K562 (cell line): ENCODE results near the gene ZNF609. TPM values are rescaled to one million over a fixed set of nuclear protein-coding genes. Genes with fewer than 3 reads are reported as not detected.

Experiments used
- ATAC-seq: fragments of 200-7000 bp; cut with Tn5 transposase; 3 replicates; pipeline ENCODE4 v1.9.1; 2020; ENCODE audit warnings: moderate library complexity
- BruUV-seq: library from RNA; stranded (reverse); fragments of 400-500 nt; replicated peaks from 2 replicates; lab custom pipeline; 2021; lab: Mats Ljungman, UMichigan
- CTCF ChIA-PET: fragments of 300-600 bp; formaldehyde crosslinking; extraction: SDS; loops from one replicate; lab custom pipeline; 2021; ENCODE audit warnings: low intra/inter-chr PET ratio; lab: Yijun Ruan, JAX
- POLR2A ChIA-PET: fragments of 300-600, 350-650 bp; sonication (Branson Sonifier 250); formaldehyde crosslinking; extraction: SDS; loops from one replicate; lab custom pipeline; 2021; ENCODE audit warnings: antibody characterized with exemption, inconsistent platforms; lab: Yijun Ruan, JAX
- DNase-seq, 4 experiments: peaks; one replicate each; pipeline versions ENCODE4 v3.0.0 to v3.0.0-alpha.2; 2011 to 2018; ENCODE audit warnings: low spot score in 3 of 4, mixed read lengths in 3 of 4; ENCODE audit errors: extremely low read depth in 1 of 4
- FAIRE-seq: peaks from 2 replicates; lab custom pipeline; 2011; peaks lifted over from hg19 to GRCh38; lab: Jason Lieb, UNC
- H2AFZ ChIP-seq: 2 replicates; pipeline ENCODE4 v1.6.0; 2011; ENCODE audit warnings: low read depth, low read length, control low read depth, inconsistent platforms
- H3K27ac ChIP-seq: fragments of 200-600 bp; 3 replicates; pipeline ENCODE4 v1.8.0; 2011; ENCODE audit warnings: low read depth, mild to moderate bottlenecking, control low read depth, inconsistent platforms, low read length, moderate library complexity, mixed read lengths; ENCODE audit errors: extremely low read depth
- H3K27me3 ChIP-seq, 2 experiments: fragments of 300-600 bp in 1 of 2; 2 replicates in 1 of 2; 3 replicates in 1 of 2; pipeline versions ENCODE4 v1.6.0 to v1.8.0; 2011; ENCODE audit warnings: inconsistent platforms in 2 of 2, low read length in 2 of 2, mild to moderate bottlenecking in 1 of 2, mixed read lengths in 1 of 2, moderate library complexity in 1 of 2; ENCODE audit not compliant: control insufficient read depth in 2 of 2, insufficient read depth in 2 of 2
- H3K36me3 ChIP-seq: fragments of 300-600 bp; 3 replicates; pipeline ENCODE4 v1.8.0; 2011; ENCODE audit warnings: mild to moderate bottlenecking, low read length, inconsistent platforms; ENCODE audit not compliant: control insufficient read depth, insufficient read depth
- H3K4me1 ChIP-seq, 2 experiments: fragments of 200-600 bp in 1 of 2; replicated peaks in 1 of 2; 2 replicates in 1 of 2; 3 replicates in 1 of 2; pipeline versions ENCODE4 v1.5.1 to v1.8.0; 2011; ENCODE audit warnings: inconsistent platforms in 2 of 2, low read length in 2 of 2, mild to moderate bottlenecking in 1 of 2, mixed read lengths in 1 of 2, moderate library complexity in 1 of 2; ENCODE audit not compliant: control insufficient read depth in 2 of 2, insufficient read depth in 2 of 2
- H3K4me2 ChIP-seq: 2 replicates; pipeline ENCODE4 v1.6.1; 2011; ENCODE audit warnings: low read length, control low read depth, inconsistent platforms, mixed read lengths; ENCODE audit not compliant: insufficient read depth
- H3K4me3 ChIP-seq: fragments of 200-600 bp; sonication (generic), shearing (Covaris generic); 2 replicates; pipeline ENCODE4 v1.5.1; 2016; ENCODE audit warnings: control low read depth, inconsistent platforms
- H3K79me2 ChIP-seq: fragments of 200-600 bp; 3 replicates; pipeline ENCODE4 v1.8.0; 2011; ENCODE audit warnings: low read length, inconsistent platforms; ENCODE audit not compliant: control insufficient read depth, insufficient read depth
- H3K9ac ChIP-seq, 2 experiments: 2 replicates each; pipeline versions ENCODE4 v1.6.0 to v1.6.1; 2011; ENCODE audit warnings: low read depth in 2 of 2, low read length in 2 of 2, control low read depth in 1 of 2, inconsistent platforms in 1 of 2, mild to moderate bottlenecking in 1 of 2, mixed read lengths in 1 of 2; ENCODE audit not compliant: insufficient read depth in 1 of 2
- H3K9me1 ChIP-seq: one replicate; pipeline ENCODE4 v1.6.0; 2011; ENCODE audit warnings: inconsistent platforms, mild to moderate bottlenecking, low read length, moderate library complexity; ENCODE audit not compliant: control insufficient read depth, insufficient read depth
- H3K9me3 ChIP-seq: replicated peaks from 2 replicates; pipeline ENCODE4 v1.5.1; 2011; ENCODE audit warnings: low read depth, low read length, inconsistent platforms; ENCODE audit not compliant: control insufficient read depth, insufficient read depth
- H4K20me1 ChIP-seq: replicated peaks from 2 replicates; pipeline ENCODE4 v1.6.1; 2011; ENCODE audit warnings: low read length, inconsistent platforms, mixed read lengths; ENCODE audit not compliant: control insufficient read depth, insufficient read depth
- CHD2 ChIP-seq: IDR thresholded peaks from 2 replicates; pipeline ENCODE4 v1.6.1; 2011; ENCODE audit warnings: low read depth, low read length
- HMBOX1 ChIP-seq: sonication (generic); IDR thresholded peaks from 2 replicates; pipeline ENCODE4 v1.6.1; 2016
- KDM1A ChIP-seq, 2 experiments: fragments of 450-650 bp; IDR thresholded peaks; 2 replicates each; pipeline ENCODE4 v1.6.1; 2016; ENCODE audit warnings: mild to moderate bottlenecking in 2 of 2
- MBD1 ChIP-seq: fragments of 250-450 bp; sonication (Bioruptor Pico); IDR thresholded peaks from 2 replicates; pipeline ENCODE4 v1.8.0; 2022; ENCODE audit warnings: inconsistent platforms
- MBD2 ChIP-seq: sonication (generic); IDR thresholded peaks from 2 replicates; pipeline ENCODE4 v1.6.1; 2016; ENCODE audit warnings: low read depth, borderline replicate concordance
- PPARD ChIP-seq: fragments of 250-450 bp; sonication (Bioruptor Pico); IDR thresholded peaks from 2 replicates; pipeline ENCODE4 v1.8.0; 2022; ENCODE audit warnings: inconsistent platforms, mild to moderate bottlenecking, moderate library complexity
- PTRF ChIP-seq: fragments of 450-650 bp; IDR thresholded peaks from 2 replicates; pipeline ENCODE4 v1.6.1; 2016; ENCODE audit warnings: mild to moderate bottlenecking, missing genetic modification characterization, missing compliant biosample characterization
- SMC3 ChIP-seq: conservative IDR thresholded peaks from 2 replicates; pipeline ENCODE4 v1.6.1; 2011; ENCODE audit warnings: low read depth, low read length, improper control_type of control experiment; ENCODE audit not compliant: insufficient read depth
- TAF7 ChIP-seq: fragments of 450-650 bp; IDR thresholded peaks from 2 replicates; pipeline ENCODE4 v1.6.1; 2016; ENCODE audit warnings: missing genetic modification characterization, missing compliant biosample characterization
- USF1 ChIP-seq: sonication (generic); formaldehyde crosslinking; IDR thresholded peaks from 2 replicates; pipeline ENCODE4 v1.9.0; 2022; ENCODE audit warnings: mild to moderate bottlenecking, missing genetic modification reagents
- ZBTB9 ChIP-seq: fragments of 450-650 bp; formaldehyde crosslinking; IDR thresholded peaks from 2 replicates; pipeline ENCODE4 v1.4.0; 2020; ENCODE audit warnings: mild to moderate bottlenecking, moderate library complexity
- ZFP1 ChIP-seq: fragments of 450-650 bp; formaldehyde crosslinking; IDR thresholded peaks from 2 replicates; pipeline ENCODE4 v1.4.0; 2020; ENCODE audit warnings: mild to moderate bottlenecking, mixed read lengths
- ZNF431 ChIP-seq: sonication (generic); formaldehyde crosslinking; IDR thresholded peaks from 2 replicates; pipeline ENCODE4 v1.8.0; 2022; ENCODE audit warnings: mild to moderate bottlenecking, missing genetic modification reagents
- WGBS: fragments of 100-300 bp; shearing (Covaris generic); methylation state at CpG from one replicate; pipeline ENCODE4 v1.1.6; 2016; ENCODE audit warnings: low coverage, mixed read lengths; ENCODE audit not compliant: insufficient coverage; ENCODE audit errors: missing lambda C conversion rate; 5-methylcytosine and 5-hydroxymethylcytosine counted together
- in situ Hi-C: fragments of 300-500 bp; cut with MboI; formaldehyde crosslinking; loops from 4 replicates; pipeline ENCODE4 v1.15.0; 2018; ENCODE audit warnings: inconsistent platforms, mixed read lengths
- intact Hi-C: fragments of 100-400 bp; cut with micrococcal nuclease; formaldehyde crosslinking; loops from 2 replicates; pipeline ENCODE4 v1.14.2; 2022
- polyA plus RNA-seq, 8 experiments: library from polyadenylated mRNA; depleted of rRNA in 4 of 8; stranded (reverse) in 5 of 8; unstranded in 3 of 8; fragments of >200 nt; fragmentation: Nextera tagmentation in 2 of 8; fragmentation: Illumina TruSeq in 1 of 8; extraction: Ambion mirVana in 2 of 8; extraction: Trizol in 1 of 8; gene quantifications; 2 replicates each; pipeline versions ENCODE4 v1.2.1 to v1.2.3, GENCODE V29; 2011 to 2014; ENCODE audit warnings: inconsistent platforms in 1 of 8, missing spikeins in 1 of 8
- total RNA-seq, 7 experiments: library from RNA; depleted of rRNA in 6 of 7; stranded (reverse); fragments of >200 nt in 6 of 7; fragmentation: Illumina TruSeq in 2 of 7; extraction: Trizol in 2 of 7; gene quantifications; 2 replicates each; pipeline versions ENCODE4 v1.2.1 to v1.2.3, GENCODE V29; 2011 to 2021; ENCODE audit warnings: low replicate concordance in 1 of 7

Gene ZNF609
- total and polyA plus RNA-seq, 9 of the 15 experiments (the other 6 are each of a cell fraction or from before 2014, with no cell fraction given), result 3.0 to 38.7 (median 17.8) TPM

GRCh38 chr15:64459066-64459781, 1.2 kb upstream of the ZNF609 start:
- peak overlapping the region; percentile 83; the same call in 1 of the 2 replicates for H3K4me2 ChIP-seq
- peak; percentile 44 for FAIRE-seq
- 0 out of 2 replicates have a peak, but pooled peaks cover 3% of the 10 kb centered on the region for H4K20me1 ChIP-seq
- peaks cover 36% of the 10 kb centered on the region for H3K79me2 ChIP-seq
- intact Hi-C loops, result no loop called here
- H3K4me3 ChIP-seq, result no peak overlapping the region
- peaks cover 5% of the 10 kb centered on the region for H3K36me3 ChIP-seq
- H3K9me1 ChIP-seq, result no peaks in the 10 kb centered on the region
- in situ Hi-C loops, result no loop called here
- no peak overlapping the region for H3K27ac ChIP-seq
- no peaks in the 10 kb centered on the region for H3K9me3 ChIP-seq
- ATAC-seq, result no peak
- CTCF ChIA-PET, result no interaction called here
- H3K4me1 ChIP-seq, result peaks cover 5 to 58% of the 10 kb centered on the region in 2 experiments; a peak in 4 of 5 replicates
- POLR2A ChIA-PET, result interaction anchor here (0.7 to 2.4 kb wide), 7 partner anchors 9 to 365 kb away, joined by 3 to 6 read pairs (median 4); partner anchors contain the start of genes CIAO2A and TRIP4
- H2AFZ ChIP-seq, result no peak overlapping the region
- DNase-seq, result peak in 2 of 4 experiments; percentile 22 to 46
- H3K9ac ChIP-seq, result peak overlapping the region in 1 of 2 experiments; percentile 68; a peak in 1 of 4 replicates
- no TSS peak for BruUV-seq
- H3K27me3 ChIP-seq, result no peaks in the 10 kb centered on the region
- 18% methylated on average over 3 of the region's 3 CpGs for WGBS
- TF ChIP-seq PTRF (no peak), ZFP1 (no peak), MBD2 (no peak), SMC3 (no peak), KDM1A (IDR thresholded peaks at IDR 0.05) (no peak), USF1 (CRISPR knock-in tag) (no peak), HMBOX1 (peak; percentile 50; the same call in 1 of the 2 replicates), PPARD (CRISPR knock-in tag) (no peak), ZNF431 (CRISPR knock-in tag) (no peak), CHD2 (no peak), ZBTB9 (no peak), MBD1 (no peak), TAF7 (tag) (no peak)
